ENCODE data around the gene ANXA5.
"Not testable (repeated sequence)": the region's sequence is repeated elsewhere in the genome, so short reads cannot be mapped to it uniquely, and the experiment has no call there.

Gene ANXA5

DNA sequence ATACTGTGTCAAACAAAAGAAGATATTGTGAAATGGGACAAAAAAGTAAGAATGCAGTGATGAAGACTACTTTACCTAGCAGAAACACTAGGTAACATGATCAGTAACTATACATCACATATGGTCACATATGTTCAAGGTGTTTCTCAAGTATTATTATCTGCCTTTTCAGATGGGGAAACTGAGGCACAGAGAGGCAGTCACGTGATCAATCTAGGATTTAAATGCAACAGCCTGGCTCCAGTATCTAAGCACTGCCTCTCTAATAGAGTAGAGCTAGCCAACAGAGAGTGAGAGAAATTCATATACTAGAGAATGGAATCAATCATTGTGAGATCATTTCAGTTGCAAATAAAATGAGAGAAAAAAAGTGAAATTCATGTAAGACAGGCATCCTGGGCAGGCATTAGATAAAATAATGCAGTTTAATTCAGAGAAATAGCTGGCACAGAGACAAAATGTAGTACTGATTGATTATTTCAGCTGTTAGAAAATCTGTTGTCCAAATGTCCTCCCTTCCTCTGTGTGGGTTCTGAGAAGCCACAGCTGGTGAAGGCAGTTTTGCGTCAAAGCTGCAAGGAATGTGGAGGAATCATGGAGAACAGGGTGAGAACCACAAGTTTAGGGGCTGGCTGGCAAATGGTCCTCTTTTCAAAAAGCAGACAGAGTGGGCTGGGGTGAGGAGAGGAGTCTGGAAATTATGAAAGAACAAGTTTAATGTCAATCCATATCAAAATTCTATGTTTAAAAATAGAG, 42.2 kb upstream of the ANXA5 start:
- Histone ChIP-seq H3K4me1 (no peaks in the 10 kb centered on the region; the same call in 1 of the 2 replicates), H3K4me3 (ENCODE audit: low read depth, low read length) (no peak overlapping the region), H3K9me3 (no peaks in the 10 kb centered on the region), H3K36me3 (no peaks in the 10 kb centered on the region), H3K27me3 (peaks cover 10% of the 10 kb centered on the region; the same call in 1 of the 2 replicates)
- no peak for DNase-seq
- TF ChIP-seq, protein P1, sequence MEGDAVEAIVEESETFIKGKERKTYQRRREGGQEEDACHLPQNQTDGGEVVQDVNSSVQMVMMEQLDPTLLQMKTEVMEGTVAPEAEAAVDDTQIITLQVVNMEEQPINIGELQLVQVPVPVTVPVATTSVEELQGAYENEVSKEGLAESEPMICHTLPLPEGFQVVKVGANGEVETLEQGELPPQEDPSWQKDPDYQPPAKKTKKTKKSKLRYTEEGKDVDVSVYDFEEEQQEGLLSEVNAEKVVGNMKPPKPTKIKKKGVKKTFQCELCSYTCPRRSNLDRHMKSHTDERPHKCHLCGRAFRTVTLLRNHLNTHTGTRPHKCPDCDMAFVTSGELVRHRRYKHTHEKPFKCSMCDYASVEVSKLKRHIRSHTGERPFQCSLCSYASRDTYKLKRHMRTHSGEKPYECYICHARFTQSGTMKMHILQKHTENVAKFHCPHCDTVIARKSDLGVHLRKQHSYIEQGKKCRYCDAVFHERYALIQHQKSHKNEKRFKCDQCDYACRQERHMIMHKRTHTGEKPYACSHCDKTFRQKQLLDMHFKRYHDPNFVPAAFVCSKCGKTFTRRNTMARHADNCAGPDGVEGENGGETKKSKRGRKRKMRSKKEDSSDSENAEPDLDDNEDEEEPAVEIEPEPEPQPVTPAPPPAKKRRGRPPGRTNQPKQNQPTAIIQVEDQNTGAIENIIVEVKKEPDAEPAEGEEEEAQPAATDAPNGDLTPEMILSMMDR (IDR thresholded peaks at IDR 0.05; ENCODE audit: low read depth, low read length), result no peak

DNA sequence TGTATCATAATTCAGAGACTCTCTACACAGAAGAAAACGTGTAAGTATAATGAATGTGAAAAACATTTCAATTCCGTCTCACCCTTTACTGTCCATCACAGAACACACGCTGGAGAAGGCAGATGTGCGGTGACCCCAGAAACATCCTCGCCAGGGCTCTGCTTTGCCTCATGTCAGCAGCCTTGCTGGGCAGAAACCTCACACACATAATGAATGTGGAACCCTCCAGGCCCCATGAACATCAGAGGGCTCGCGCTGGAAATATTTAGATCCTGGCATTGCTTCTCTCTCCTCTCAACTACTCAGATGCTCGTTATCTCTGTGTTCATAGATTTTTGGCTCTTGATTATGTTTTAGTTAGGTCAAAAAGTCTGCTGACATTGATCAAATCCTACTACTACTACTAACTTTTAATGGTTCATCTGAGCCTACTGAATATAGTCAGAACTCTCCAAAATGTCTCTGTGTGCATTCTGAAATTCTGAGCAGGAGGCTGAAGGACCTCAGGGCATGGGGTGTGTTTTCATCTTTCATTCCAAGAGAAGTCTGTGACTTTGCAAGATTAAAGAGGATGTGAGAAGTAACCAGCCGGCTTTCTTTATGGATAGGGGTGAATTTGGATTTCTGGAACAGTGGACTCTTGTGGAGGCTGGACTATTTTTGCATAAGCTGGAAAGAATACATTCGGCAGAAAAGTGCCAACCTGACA, 41.2 kb upstream of the ANXA5 start:
- DNase-seq, result no peak

DNA sequence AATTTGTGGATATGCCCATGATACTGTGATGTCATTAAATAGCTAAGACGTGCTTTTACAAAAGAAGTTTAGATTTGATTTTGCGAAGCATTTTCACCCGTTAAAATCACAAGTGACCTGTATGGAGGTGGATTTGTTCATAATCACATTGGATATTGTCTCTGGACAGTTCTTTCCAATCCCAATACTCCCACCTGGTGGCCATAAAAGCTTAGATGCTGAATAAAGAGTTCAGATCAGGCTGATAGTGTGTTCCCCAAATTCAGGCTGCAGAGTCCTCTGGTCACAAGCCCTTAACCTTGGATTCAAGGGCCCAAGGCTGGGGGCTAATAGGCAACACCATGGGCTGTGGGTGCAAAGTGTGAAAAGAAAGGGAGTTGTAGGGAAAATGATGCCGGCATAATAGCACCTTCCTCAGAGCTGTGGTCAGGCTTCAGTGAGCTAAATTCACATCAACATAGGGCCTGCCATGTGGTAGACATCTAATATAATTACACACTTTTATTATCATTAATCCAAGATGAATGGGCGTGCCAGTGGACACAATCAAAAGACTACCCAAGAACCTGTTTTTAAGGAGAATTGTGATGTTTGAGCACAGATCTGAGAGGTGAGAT, 40.1 kb upstream of the ANXA5 start:
- no peaks in the 10 kb centered on the region; the same call in 1 of the 2 replicates for H3K4me1 ChIP-seq
- H3K27me3 ChIP-seq, result peaks cover 10% of the 10 kb centered on the region; the same call in 1 of the 2 replicates
- no peaks in the 10 kb centered on the region for H3K9me3 ChIP-seq
- TF ChIP-seq, protein P1 (IDR thresholded peaks at IDR 0.05; ENCODE audit: low read depth, low read length), result peak; percentile 64
- peak; percentile 55 for DNase-seq
- H3K36me3 ChIP-seq, result no peaks in the 10 kb centered on the region
- no peak overlapping the region for H3K4me3 ChIP-seq (ENCODE audit: low read depth, low read length)

More for the DNA sequence above, 41.2 kb upstream of the ANXA5 start:
- H3K4me3 ChIP-seq (ENCODE audit: low read depth, low read length), result no peak overlapping the region
- H3K36me3 ChIP-seq, result no peaks in the 10 kb centered on the region
- H3K27me3 ChIP-seq, result peaks cover 10% of the 10 kb centered on the region; the same call in 1 of the 2 replicates
- no peaks in the 10 kb centered on the region for H3K9me3 ChIP-seq
- TF ChIP-seq, protein P1 (IDR thresholded peaks at IDR 0.05; ENCODE audit: low read depth, low read length), result no peak
- H3K4me1 ChIP-seq, result no peaks in the 10 kb centered on the region; the same call in 1 of the 2 replicates

DNA sequence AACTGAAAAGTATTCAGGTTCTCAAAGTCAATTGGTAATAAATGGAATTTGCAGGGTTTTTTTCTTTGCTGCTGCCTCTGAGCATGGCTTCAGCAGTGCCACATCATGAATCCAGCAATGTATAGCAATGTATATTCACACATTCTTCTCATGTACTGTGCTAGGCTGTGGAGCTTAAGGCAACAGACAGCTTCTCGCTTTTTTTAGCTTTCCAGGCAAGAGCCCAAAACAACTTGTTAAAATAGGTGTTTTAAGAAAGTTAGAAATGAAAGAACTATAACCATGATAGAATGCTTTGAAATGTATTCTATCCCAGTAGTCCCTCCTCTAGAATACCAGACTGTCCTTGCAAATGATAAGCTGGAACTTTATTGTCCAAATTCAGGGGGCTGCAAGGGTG, 37.8 kb upstream of the ANXA5 start:
- Histone ChIP-seq H3K9me3 (no peaks in the 10 kb centered on the region; the same call in 1 of the 2 replicates), H3K27me3 (peaks cover 15% of the 10 kb centered on the region; the same call in 1 of the 2 replicates), H3K4me1 (no peaks in the 10 kb centered on the region; the same call in 1 of the 2 replicates), H3K4me3 (ENCODE audit: low read depth, low read length) (no peak overlapping the region), H3K36me3 (no peaks in the 10 kb centered on the region)
- no peak for DNase-seq
- TF ChIP-seq, protein P1 (IDR thresholded peaks at IDR 0.05; ENCODE audit: low read depth, low read length), result no peak

DNA sequence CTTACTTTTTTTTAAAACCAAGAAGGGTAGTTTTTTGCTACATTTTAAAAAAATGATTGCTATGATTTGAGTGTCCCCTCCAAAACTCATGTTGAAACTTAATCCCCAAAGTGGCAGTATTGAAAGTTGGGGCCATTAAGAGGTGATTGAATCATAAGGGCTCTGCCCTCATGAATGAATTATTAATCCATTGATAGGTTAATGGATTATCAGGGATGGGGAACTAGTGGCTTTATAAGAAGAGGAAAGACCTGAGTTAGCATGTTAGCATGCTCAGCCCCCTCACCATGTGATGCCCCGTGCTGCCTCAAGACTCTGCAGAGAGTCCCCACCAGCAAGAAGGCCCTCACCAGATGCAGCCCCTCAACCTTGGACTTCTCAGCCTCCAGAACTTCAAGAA, 37.2 kb upstream of the ANXA5 start:
- no peak overlapping the region for H3K4me3 ChIP-seq (ENCODE audit: low read depth, low read length)
- peaks cover 15% of the 10 kb centered on the region; the same call in 1 of the 2 replicates for H3K27me3 ChIP-seq
- H3K4me1 ChIP-seq, result no peaks in the 10 kb centered on the region; the same call in 1 of the 2 replicates
- H3K36me3 ChIP-seq, result no peaks in the 10 kb centered on the region
- TF ChIP-seq, protein P1 (IDR thresholded peaks at IDR 0.05; ENCODE audit: low read depth, low read length), result no peak
- H3K9me3 ChIP-seq, result no peaks in the 10 kb centered on the region; the same call in 1 of the 2 replicates
- no peak for DNase-seq

DNA sequence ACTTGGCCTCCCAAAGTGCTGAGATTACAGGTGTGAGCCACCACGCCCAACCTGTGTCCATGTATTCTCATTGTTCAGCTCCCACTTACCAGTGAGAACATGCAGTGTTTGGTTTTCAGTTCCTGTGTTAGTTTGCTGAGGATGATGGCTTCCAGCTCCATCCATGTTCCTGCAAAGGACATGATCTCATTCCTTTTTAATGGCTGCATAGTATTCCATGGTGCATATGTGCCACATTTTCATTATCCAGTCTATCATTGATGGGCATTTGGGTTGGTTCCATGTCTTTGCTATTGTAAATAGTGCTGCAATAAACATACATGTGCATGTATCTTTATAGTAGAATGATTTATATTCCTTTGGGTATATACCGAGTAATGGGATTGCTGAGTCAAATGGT, 33.0 kb upstream of the ANXA5 start:
- not testable (repeated sequence) for H3K9me3 ChIP-seq; H3K4me3 ChIP-seq (ENCODE audit: low read depth, low read length); H3K36me3 ChIP-seq; H3K4me1 ChIP-seq; H3K27me3 ChIP-seq; DNase-seq

Data from BE2C (cell line).